Body of pancreas (tissue), 4 donors: ENCODE data around the gene RFPL2.

Experiments
- CTCF ChIP-seq, 7 experiments: fragments of 450-650 bp in 4 of 7; fragments of 200-600 bp in 3 of 7; sonication (generic) in 3 of 7; IDR thresholded peaks; one replicate each; pipeline ENCODE4 v1.5.1; 2016 to 2019; ENCODE audit warnings: antibody characterized with exemption in 7 of 7
- POLR2A ChIP-seq, 3 donors: fragments of 450-650 bp; IDR thresholded peaks; one replicate each; pipeline ENCODE4 v1.6.1; 2016; ENCODE audit warnings: antibody characterized with exemption in 3 of 3, mild to moderate bottlenecking in 2 of 3

GRCh38 chr22:32204040-32204855 lies 625 bp downstream of the RFPL2 start:
- TF ChIP-seq CTCF (IDR thresholded peaks at IDR 0.05) (no peak), POLR2A (IDR thresholded peaks at IDR 0.05) (no peak)
